Endodermal cell (in vitro differentiated cells): ENCODE data around the gene RRM2. TPM values are rescaled to one million over a fixed set of nuclear protein-coding genes. Genes with fewer than 3 reads are reported as not detected.

Source experiments
- DNase-seq: peaks from one replicate; pipeline ENCODE4 v3.0.0-alpha.2; 2017
- H3K27ac ChIP-seq: 2 replicates; pipeline ENCODE4 v1.5.1; 2013; ENCODE audit warnings: mild to moderate bottlenecking, low read depth, low read length, moderate library complexity
- H3K27me3 ChIP-seq: 2 replicates; pipeline ENCODE4 v1.6.1; 2013; ENCODE audit warnings: mild to moderate bottlenecking, low read length, moderate library complexity; ENCODE audit not compliant: insufficient read depth, control insufficient read depth, poor library complexity, severe bottlenecking
- H3K36me3 ChIP-seq: 2 replicates; pipeline ENCODE4 v1.7.0; 2013; ENCODE audit warnings: mild to moderate bottlenecking, low read length, moderate library complexity; ENCODE audit not compliant: control insufficient read depth, insufficient read depth
- H3K4me1 ChIP-seq: one replicate; pipeline ENCODE4 v1.7.0; 2013; ENCODE audit warnings: low read length; ENCODE audit not compliant: control insufficient read depth, insufficient read depth
- H3K4me3 ChIP-seq: 2 replicates; pipeline ENCODE4 v1.5.1; 2013; ENCODE audit warnings: mild to moderate bottlenecking, low read length, moderate library complexity
- H3K9ac ChIP-seq: 2 replicates; pipeline ENCODE4 v1.6.1; 2013; ENCODE audit warnings: mild to moderate bottlenecking, low read length, moderate library complexity; ENCODE audit not compliant: poor library complexity, severe bottlenecking; ENCODE audit errors: extremely low read depth
- H3K9me3 ChIP-seq: 2 replicates; pipeline ENCODE4 v1.6.1; 2013; ENCODE audit warnings: mild to moderate bottlenecking, low read length, moderate library complexity; ENCODE audit not compliant: control insufficient read depth
- H3K27ac Mint-ChIP-seq: 2 replicates; pipeline ENCODE4 v1.8.0; 2020; ENCODE audit warnings: mixed read lengths
- H3K27me3 Mint-ChIP-seq: 2 replicates; pipeline ENCODE4 v1.8.0; 2021; ENCODE audit warnings: mild to moderate bottlenecking, mixed read lengths; ENCODE audit not compliant: insufficient read depth
- H3K36me3 Mint-ChIP-seq: 2 replicates; pipeline ENCODE4 v1.8.0; 2020; ENCODE audit warnings: low read depth, mixed read lengths
- H3K4me1 Mint-ChIP-seq: 2 replicates; pipeline ENCODE4 v1.8.0; 2020; ENCODE audit warnings: mixed read lengths
- H3K4me3 Mint-ChIP-seq: 2 replicates; pipeline ENCODE4 v1.8.0; 2020; ENCODE audit warnings: mild to moderate bottlenecking, moderate library complexity, mixed read lengths
- H3K9me3 Mint-ChIP-seq: 2 replicates; pipeline ENCODE4 v1.8.0; 2020; ENCODE audit warnings: mild to moderate bottlenecking, mixed read lengths
- CTCF ChIP-seq: fragments of 200-600 bp; sonication (generic); conservative IDR thresholded peaks from 2 replicates; pipeline ENCODE4 v1.5.0; 2021; ENCODE audit warnings: antibody characterized with exemption, mild to moderate bottlenecking
- WGBS, 2 experiments: methylation state at CpG; one replicate each; pipeline versions ENCODE4 v1.1.5 to v1.1.7; 2013; ENCODE audit warnings: missing lambda C conversion rate in 2 of 2, mixed read lengths in 1 of 2; ENCODE audit not compliant: insufficient coverage in 1 of 2, insufficient read length in 1 of 2; 5-methylcytosine and 5-hydroxymethylcytosine counted together
- total RNA-seq, 2 donors: library from RNA; stranded (reverse); fragmentation: NEBNext Ultra II Directional in 1 of 2; extraction: Animal tissue kit (Norgen Biotek cat#: 25700) in 1 of 2; gene quantifications; 2 replicates in 1 of 2; 3 replicates in 1 of 2; pipeline ENCODE4 v1.2.1, GENCODE V29; 2021

The RRM2 gene
- total RNA-seq, 2 donors from 2014 or later, result 142 to 157 TPM

GRCh38 chr2:10128420-10128819 is 5.9 kb downstream of the RRM2 start:
- no peaks in the 10 kb centered on the region for H3K9me3 Mint-ChIP-seq
- H3K9ac ChIP-seq, result no peak overlapping the region

GRCh38 chr2:10129490-10129889 is 7.0 kb downstream of the RRM2 start:
- peaks cover 62% of the 10 kb centered on the region for H3K36me3 Mint-ChIP-seq
- H3K27me3 Mint-ChIP-seq, result no peaks in the 10 kb centered on the region
- H3K4me3 Mint-ChIP-seq, result no peak overlapping the region
- Histone ChIP-seq H3K4me1 (peaks cover 4% of the 10 kb centered on the region), H3K4me3 (no peak overlapping the region), H3K9me3 (no peaks in the 10 kb centered on the region), H3K27ac (no peak overlapping the region), H3K9ac (no peak overlapping the region), H3K36me3 (peaks cover 82% of the 10 kb centered on the region), H3K27me3 (no peaks in the 10 kb centered on the region)
- no peak for DNase-seq
- H3K27ac Mint-ChIP-seq, result no peak overlapping the region
- H3K4me1 Mint-ChIP-seq, result peaks cover 22% of the 10 kb centered on the region
- TF ChIP-seq CTCF, result no peak
- H3K9me3 Mint-ChIP-seq, result no peaks in the 10 kb centered on the region
- WGBS, 2 experiments, result 89 to 96% methylated on average over 2 to 3 of the region's 3 CpGs

More at GRCh38 chr2:10128420-10128819, 5.9 kb downstream of the RRM2 start:
- H3K36me3 Mint-ChIP-seq, result peaks cover 71% of the 10 kb centered on the region
- H3K4me1 Mint-ChIP-seq, result peaks cover 28% of the 10 kb centered on the region
- no peaks in the 10 kb centered on the region for H3K9me3 ChIP-seq
- no peak overlapping the region for H3K27ac Mint-ChIP-seq
- peaks cover 84% of the 10 kb centered on the region for H3K36me3 ChIP-seq
- H3K4me3 ChIP-seq, result no peak overlapping the region
- H3K4me1 ChIP-seq, result peaks cover 4% of the 10 kb centered on the region
- no peaks in the 10 kb centered on the region for H3K27me3 Mint-ChIP-seq
- no peak for DNase-seq
- H3K27me3 ChIP-seq, result no peaks in the 10 kb centered on the region
- no peak overlapping the region for H3K4me3 Mint-ChIP-seq
- no peak for TF ChIP-seq CTCF
- H3K27ac ChIP-seq, result no peak overlapping the region

GRCh38 chr2:10132043-10132575 is 9.6 kb downstream of the RRM2 start:
- H3K27me3 Mint-ChIP-seq, result no peaks in the 10 kb centered on the region
- H3K27ac Mint-ChIP-seq, result peak overlapping the region; percentile 16
- Histone ChIP-seq H3K4me3 (no peak overlapping the region), H3K9ac (no peak overlapping the region), H3K4me1 (no peaks in the 10 kb centered on the region), H3K36me3 (peaks cover 61% of the 10 kb centered on the region), H3K9me3 (no peaks in the 10 kb centered on the region), H3K27ac (no peak overlapping the region), H3K27me3 (no peaks in the 10 kb centered on the region)
- no peak for DNase-seq
- WGBS, 2 experiments, result 94 to 100% methylated on average over 4 to 7 of the region's 7 CpGs
- H3K4me3 Mint-ChIP-seq, result no peak overlapping the region
- TF ChIP-seq CTCF, result no peak
- H3K9me3 Mint-ChIP-seq, result no peaks in the 10 kb centered on the region
- peaks cover 39% of the 10 kb centered on the region for H3K36me3 Mint-ChIP-seq
- peaks cover 35% of the 10 kb centered on the region for H3K4me1 Mint-ChIP-seq
